Caco-2 (cell line): ENCODE results near the gene C11orf65. TPM values are rescaled to one million over a fixed set of nuclear protein-coding genes. Genes with fewer than 3 reads are reported as not detected.
"Not testable (repeated sequence)": the region's sequence is repeated elsewhere in the genome, so short reads cannot be mapped to it uniquely, and the experiment has no call there.

Source experiments
- BruUV-seq: library from RNA; stranded (reverse); fragments of 400-500 nt; replicated peaks from 2 replicates; lab custom pipeline; 2021; lab: Mats Ljungman, UMichigan
- CTCF ChIA-PET: fragments of 300-600 bp; sonication (Branson Sonifier 250); formaldehyde crosslinking; loops from one replicate; lab custom pipeline; 2022; ENCODE audit warnings: antibody characterized with exemption; lab: Charles Lee
- POLR2A ChIA-PET: fragments of 300-600 bp; sonication (Branson Sonifier 250); formaldehyde crosslinking; loops from one replicate; lab custom pipeline; 2022; ENCODE audit warnings: antibody characterized with exemption; lab: Charles Lee
- DNase-seq, 2 experiments: peaks; one replicate each; pipeline versions ENCODE4 v3.0.0 to v3.0.0-alpha.2; 2020 to 2022
- H3K27me3 ChIP-seq: replicated peaks from 2 replicates; pipeline ENCODE4 v1.6.0; 2011; ENCODE audit warnings: low read length; ENCODE audit not compliant: control insufficient read depth, insufficient read depth
- H3K36me3 ChIP-seq: 2 replicates; pipeline ENCODE4 v1.5.1; 2011; ENCODE audit warnings: low read length; ENCODE audit not compliant: control insufficient read depth, insufficient read depth
- H3K4me1 ChIP-seq: fragments of 250-450 bp; sonication (Bioruptor Pico); 2 replicates; pipeline ENCODE4 v1.5.1; 2020; ENCODE audit warnings: mild to moderate bottlenecking
- H3K4me3 ChIP-seq: 2 replicates; pipeline ENCODE4 v1.5.1; 2011; ENCODE audit warnings: low read depth, mild to moderate bottlenecking, control low read depth, low read length
- H3K9me3 ChIP-seq: fragments of 250-450 bp; sonication (Bioruptor Pico); 2 replicates; pipeline ENCODE4 v1.5.1; 2020; ENCODE audit warnings: mild to moderate bottlenecking, moderate library complexity
- H3K27ac Mint-ChIP-seq: one replicate; pipeline ENCODE4 v1.8.0; 2022; ENCODE audit warnings: mixed read lengths; ENCODE audit not compliant: unreplicated experiment
- H3K27me3 Mint-ChIP-seq: one replicate; pipeline ENCODE4 v1.8.0; 2022; ENCODE audit warnings: mixed read lengths; ENCODE audit not compliant: insufficient read depth, unreplicated experiment
- H3K36me3 Mint-ChIP-seq: one replicate; pipeline ENCODE4 v1.8.0; 2022; ENCODE audit warnings: mild to moderate bottlenecking, mixed read lengths; ENCODE audit not compliant: insufficient read depth, unreplicated experiment
- H3K4me1 Mint-ChIP-seq: one replicate; pipeline ENCODE4 v1.8.0; 2022; ENCODE audit warnings: low read depth, mixed read lengths; ENCODE audit not compliant: unreplicated experiment
- H3K4me3 Mint-ChIP-seq: one replicate; pipeline ENCODE4 v1.8.0; 2022; ENCODE audit warnings: mild to moderate bottlenecking, moderate library complexity, mixed read lengths; ENCODE audit not compliant: unreplicated experiment
- H3K9me3 Mint-ChIP-seq: one replicate; pipeline ENCODE4 v1.8.0; 2022; ENCODE audit warnings: mixed read lengths; ENCODE audit not compliant: unreplicated experiment
- intact Hi-C: fragments of 100-400 bp; cut with micrococcal nuclease; formaldehyde crosslinking; loops from one replicate; pipeline ENCODE4 v1.10.0; 2022; ENCODE audit not compliant: unreplicated experiment
- total RNA-seq: library from RNA; stranded (reverse); gene quantifications from 2 replicates; pipeline ENCODE4 v1.2.3, GENCODE V29; 2022
- TF ChIP-seq, protein P1 (sequence below), 2 experiments: fragments of 200-600 bp in 1 of 2; IDR thresholded peaks; 1 replicate in 1 of 2; 2 replicates in 1 of 2; pipeline versions ENCODE4 v1.5.1 to v1.8.0; 2011 to 2022; ENCODE audit warnings: antibody characterized with exemption in 1 of 2, control low read depth in 1 of 2, inconsistent platforms in 1 of 2, low read depth in 1 of 2, low read length in 1 of 2, mild to moderate bottlenecking in 1 of 2, moderate library complexity in 1 of 2; ENCODE audit not compliant: insufficient read depth in 1 of 2, severe bottlenecking in 1 of 2, unreplicated experiment in 1 of 2

C11orf65 gene
- total RNA-seq, 1 experiment from 2014 or later = 1.0 TPM

DNA sequence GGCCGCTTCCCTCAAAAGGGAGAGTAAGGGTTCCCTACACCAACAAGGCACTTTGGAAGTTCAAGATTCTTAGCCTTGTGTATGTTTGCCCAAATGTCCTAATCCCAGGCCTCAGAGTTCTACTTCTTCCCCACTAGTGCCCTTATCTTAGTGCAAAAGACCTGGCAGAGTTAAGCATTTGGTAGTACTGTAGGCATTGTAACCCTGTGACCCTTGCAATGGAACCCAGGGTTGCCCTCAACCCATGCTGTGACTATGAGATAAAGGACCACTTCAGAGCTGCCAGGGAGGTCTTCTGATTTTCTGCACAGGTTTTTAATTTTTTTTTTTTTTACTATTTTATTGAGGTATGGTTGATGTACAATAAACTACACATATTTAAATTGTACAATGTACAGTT lies 65.1 kb downstream of the C11orf65 start:
- Mint-ChIP-seq H3K27ac (no peak overlapping the region), H3K4me1 (peaks cover 9% of the 10 kb centered on the region), H3K27me3 (no peaks in the 10 kb centered on the region), H3K9me3 (no peaks in the 10 kb centered on the region), H3K36me3 (no peaks in the 10 kb centered on the region), H3K4me3 (no peak overlapping the region)
- Histone ChIP-seq H3K4me1 (peaks cover 9% of the 10 kb centered on the region; the same call in 1 of the 2 replicates), H3K4me3 (no peak overlapping the region), H3K27me3 (no peaks in the 10 kb centered on the region), H3K36me3 (no peaks in the 10 kb centered on the region), H3K9me3 (no peaks in the 10 kb centered on the region)
- no TSS peak for BruUV-seq
- ChIA-PET CTCF (no interaction called here), POLR2A (no interaction called here)
- TF ChIP-seq, protein P1, sequence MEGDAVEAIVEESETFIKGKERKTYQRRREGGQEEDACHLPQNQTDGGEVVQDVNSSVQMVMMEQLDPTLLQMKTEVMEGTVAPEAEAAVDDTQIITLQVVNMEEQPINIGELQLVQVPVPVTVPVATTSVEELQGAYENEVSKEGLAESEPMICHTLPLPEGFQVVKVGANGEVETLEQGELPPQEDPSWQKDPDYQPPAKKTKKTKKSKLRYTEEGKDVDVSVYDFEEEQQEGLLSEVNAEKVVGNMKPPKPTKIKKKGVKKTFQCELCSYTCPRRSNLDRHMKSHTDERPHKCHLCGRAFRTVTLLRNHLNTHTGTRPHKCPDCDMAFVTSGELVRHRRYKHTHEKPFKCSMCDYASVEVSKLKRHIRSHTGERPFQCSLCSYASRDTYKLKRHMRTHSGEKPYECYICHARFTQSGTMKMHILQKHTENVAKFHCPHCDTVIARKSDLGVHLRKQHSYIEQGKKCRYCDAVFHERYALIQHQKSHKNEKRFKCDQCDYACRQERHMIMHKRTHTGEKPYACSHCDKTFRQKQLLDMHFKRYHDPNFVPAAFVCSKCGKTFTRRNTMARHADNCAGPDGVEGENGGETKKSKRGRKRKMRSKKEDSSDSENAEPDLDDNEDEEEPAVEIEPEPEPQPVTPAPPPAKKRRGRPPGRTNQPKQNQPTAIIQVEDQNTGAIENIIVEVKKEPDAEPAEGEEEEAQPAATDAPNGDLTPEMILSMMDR (IDR thresholded peaks at IDR 0.05; ENCODE audit: insufficient read depth in 1 of 2, low read depth in 1 of 2, low read length in 1 of 2, severe bottlenecking in 1 of 2, unreplicated experiment in 1 of 2) = no peak
- intact Hi-C loops = no loop called here
- no peak for DNase-seq

GRCh38 chr11:108398439-108398838 lies 68.9 kb downstream of the C11orf65 start:
- no peak overlapping the region for H3K27ac Mint-ChIP-seq
- no peaks in the 10 kb centered on the region for H3K36me3 Mint-ChIP-seq
- Histone ChIP-seq H3K4me1 (peaks cover 9% of the 10 kb centered on the region; the same call in 1 of the 2 replicates), H3K36me3 (no peaks in the 10 kb centered on the region), H3K4me3 (no peak overlapping the region), H3K27me3 (no peaks in the 10 kb centered on the region), H3K9me3 (no peaks in the 10 kb centered on the region)
- CTCF ChIA-PET = no interaction called here
- H3K4me1 Mint-ChIP-seq = peaks cover 9% of the 10 kb centered on the region
- DNase-seq = no peak
- POLR2A ChIA-PET = no interaction called here
- BruUV-seq = no TSS peak
- intact Hi-C loops = no loop called here
- H3K9me3 Mint-ChIP-seq = no peaks in the 10 kb centered on the region
- H3K27me3 Mint-ChIP-seq = no peaks in the 10 kb centered on the region
- H3K4me3 Mint-ChIP-seq = no peak overlapping the region
- TF ChIP-seq, protein P1 (IDR thresholded peaks at IDR 0.05; ENCODE audit: insufficient read depth in 1 of 2, low read depth in 1 of 2, low read length in 1 of 2, severe bottlenecking in 1 of 2, unreplicated experiment in 1 of 2) = no peak

DNA sequence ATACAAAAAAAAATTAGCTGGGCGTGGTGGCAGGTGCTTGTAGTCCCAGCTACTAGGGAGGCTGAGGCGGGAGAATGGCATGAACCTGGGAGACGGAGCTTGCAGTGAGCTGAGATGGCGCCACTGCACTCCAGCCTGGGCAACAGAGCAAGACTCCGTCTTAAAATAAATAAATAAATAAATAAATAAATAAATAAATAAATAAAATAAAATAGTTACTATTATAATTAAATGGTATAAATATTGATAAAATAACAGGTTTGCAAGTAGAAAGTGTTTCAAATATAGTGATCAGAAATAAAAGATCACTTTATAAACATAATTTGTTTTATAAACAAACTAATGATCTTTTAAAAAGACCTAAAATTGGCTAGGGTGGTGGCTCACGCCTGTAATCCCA lies 70.7 kb downstream of the C11orf65 start:
- H3K9me3 Mint-ChIP-seq, H3K27me3 Mint-ChIP-seq, H3K4me3 Mint-ChIP-seq, H3K27ac Mint-ChIP-seq, H3K27me3 ChIP-seq, H3K4me3 ChIP-seq, H3K36me3 ChIP-seq, POLR2A ChIA-PET, DNase-seq, intact Hi-C loops, H3K4me1 ChIP-seq, BruUV-seq, H3K9me3 ChIP-seq, CTCF ChIA-PET, H3K36me3 Mint-ChIP-seq, H3K4me1 Mint-ChIP-seq: not testable (repeated sequence)
